ENCODE data around the gene RAB3D. TPM values are rescaled to one million over a fixed set of nuclear protein-coding genes. Genes with fewer than 3 reads are reported as not detected.

The RAB3D gene
- total RNA-seq, 1 experiment from 2014 or later, result 28.9 TPM

- H3K9me3 ChIP-seq (ENCODE audit: control insufficient read depth in 1 of 2, insufficient read depth in 1 of 2, low read depth in 1 of 2, low read length in 2 of 2), result no peaks in the 10 kb centered on the region
- H3K27ac ChIP-seq (ENCODE audit: low read depth, low read length), result no peak overlapping the region
- RAD21 ChIA-PET (ENCODE audit: low non-redundant PET in 1 of 2, low total read pairs in 2 of 2, uncharacterized antibody in 2 of 2, unreplicated experiment in 2 of 2), result no interaction called here
- DNase-seq (ENCODE audit: low read depth, low spot score) (no peak), ATAC-seq (no peak)
- POLR2A ChIA-PET, result no interaction called here
- BruUV-seq (replicated peaks), result no TSS peak
- H3K36me3 ChIP-seq (ENCODE audit: control insufficient read depth in 1 of 2, insufficient read depth in 2 of 2, low read length in 2 of 2), result no peaks in the 10 kb centered on the region
- no peaks in the 10 kb centered on the region for H3K9me2 ChIP-seq (ENCODE audit: insufficient read depth)
- peaks cover 5 to 10% of the 10 kb centered on the region in 2 experiments; a peak in 3 of 4 replicates for H3K4me1 ChIP-seq (ENCODE audit: control insufficient read depth in 1 of 2, insufficient read depth in 2 of 2, low read length in 2 of 2)
- no peak overlapping the region for H3K9ac ChIP-seq (ENCODE audit: low read length)
- H4K20me1 ChIP-seq (ENCODE audit: insufficient read depth), result no peaks in the 10 kb centered on the region
- H2AFZ ChIP-seq (ENCODE audit: low read depth, low read length, poor library complexity, severe bottlenecking), result no peak overlapping the region
- H3K27me3 ChIP-seq (ENCODE audit: insufficient read depth, low read length), result no peaks in the 10 kb centered on the region
- H3K4me3 ChIP-seq (replicated peaks in 1 of 2; ENCODE audit: low read depth in 1 of 2, low read length in 2 of 2), result no peak overlapping the region
- no peaks in the 10 kb centered on the region for H3K79me2 ChIP-seq (ENCODE audit: insufficient read depth, low read length)
- TF ChIP-seq EZH2 (IDR thresholded peaks at IDR 0.05), result no peak
- TF ChIP-seq EZH2phosphoT487 (IDR thresholded peaks at IDR 0.05; ENCODE audit: borderline replicate concordance), result no peak
- TF ChIP-seq SP1 (IDR thresholded peaks at IDR 0.05; ENCODE audit: low read depth), result no peak
- no peak for TF ChIP-seq CTCF (IDR thresholded peaks at IDR 0.05 in 2 of 3, conservative IDR thresholded peaks at IDR 0.05 in 1 of 3; ENCODE audit: borderline replicate concordance in 1 of 3, insufficient read depth in 1 of 3, low read depth in 2 of 3, low read length in 2 of 3)
- no peak for TF ChIP-seq MAX (IDR thresholded peaks at IDR 0.05)
- TF ChIP-seq FOSL1 (IDR thresholded peaks at IDR 0.05; ENCODE audit: low read depth), result no peak
- no peak for TF ChIP-seq ZBTB33 (IDR thresholded peaks at IDR 0.05; ENCODE audit: extremely low read depth, insufficient replicate concordance, low read length)
- TF ChIP-seq JUND (IDR thresholded peaks at IDR 0.05), result no peak
- TF ChIP-seq SRF (IDR thresholded peaks at IDR 0.05; ENCODE audit: low read depth), result no peak
- no peak for TF ChIP-seq ATF3 (IDR thresholded peaks at IDR 0.05)
- TF ChIP-seq ZNF274 (IDR thresholded peaks at IDR 0.05; ENCODE audit: low read depth, low read length), result no peak
- no peak for TF ChIP-seq ZFX (IDR thresholded peaks at IDR 0.05)
- TF ChIP-seq EGR1 (IDR thresholded peaks at IDR 0.05; ENCODE audit: low read depth), result no peak
- no peak for TF ChIP-seq RAD21 (IDR thresholded peaks at IDR 0.05; ENCODE audit: low read depth)
- TF ChIP-seq CBX3 (IDR thresholded peaks at IDR 0.05; ENCODE audit: low read depth), result no peak
- no peak for TF ChIP-seq POLR2A (IDR thresholded peaks at IDR 0.05; ENCODE audit: borderline replicate concordance, extremely low read depth, insufficient read depth, insufficient read length)
- TF ChIP-seq ELF1 (IDR thresholded peaks at IDR 0.05; ENCODE audit: borderline replicate concordance, low read depth), result no peak
- TF ChIP-seq POLR2AphosphoS5 (IDR thresholded peaks at IDR 0.05; ENCODE audit: low read depth, low read length), result no peak
- intact Hi-C loops (cut with micrococcal nuclease), result no loop called here
- no peak overlapping the region for H3K4me2 ChIP-seq (ENCODE audit: low read length)
- CTCF ChIA-PET, result no interaction called here
Observed at GRCh38 chr19:11300811-11301120, 38.7 kb downstream of the RAB3D start.

Data from HCT116 (cell line).